ENCODE measurements around the gene BRD3.
"Not testable (repeated sequence)": the region's sequence is repeated elsewhere in the genome, so short reads cannot be mapped to it uniquely, and the experiment has no call there.

Gene BRD3

GRCh38 chr9:134067904-134068743, at the start of gene BRD3:
BRD3 (minus strand) TSS chr9:134068026; CDS start chr9:134053477, 14,549 bp downstream.
- H3K4me3 Mint-ChIP-seq = peak within 1 kb of the TSS; percentile 91
- peak within 1 kb of the TSS; percentile 81 for H3K27ac Mint-ChIP-seq
- no peaks in the 10 kb centered on the region for H3K36me3 Mint-ChIP-seq
- H3K9me3 Mint-ChIP-seq (ENCODE audit: low read depth) = no peaks in the 10 kb centered on the region
- H3K4me1 Mint-ChIP-seq (ENCODE audit: low read depth) = peaks cover 24% of the 10 kb centered on the region
- H3K27me3 Mint-ChIP-seq = peaks cover 4% of the 10 kb centered on the region

- Mint-ChIP-seq H3K27me3 (no peaks in the 10 kb centered on the region), H3K36me3 (no peaks in the 10 kb centered on the region), H3K9me3 (ENCODE audit: low read depth) (no peaks in the 10 kb centered on the region), H3K27ac (no peak overlapping the region), H3K4me1 (ENCODE audit: low read depth) (no peaks in the 10 kb centered on the region), H3K4me3 (no peak overlapping the region)
Measured at GRCh38 chr9:134112561-134112960, 44.7 kb upstream of the BRD3 start.

- Mint-ChIP-seq H3K36me3 (no peaks in the 10 kb centered on the region), H3K27ac (no peak overlapping the region)
Measured at GRCh38 chr9:134111064-134111463, 43.2 kb upstream of the BRD3 start.

GRCh38 chr9:134103391-134103998, 35.7 kb upstream of the BRD3 start:
- Mint-ChIP-seq H3K4me1 (ENCODE audit: low read depth) (no peaks in the 10 kb centered on the region), H3K9me3 (ENCODE audit: low read depth) (no peaks in the 10 kb centered on the region), H3K36me3 (no peaks in the 10 kb centered on the region), H3K4me3 (no peak overlapping the region), H3K27me3 (peaks cover 7% of the 10 kb centered on the region), H3K27ac (no peak overlapping the region)

More at GRCh38 chr9:134111064-134111463, 43.2 kb upstream of the BRD3 start:
- no peaks in the 10 kb centered on the region for H3K4me1 Mint-ChIP-seq (ENCODE audit: low read depth)
- no peak overlapping the region for H3K4me3 Mint-ChIP-seq
- no peaks in the 10 kb centered on the region for H3K27me3 Mint-ChIP-seq
- H3K9me3 Mint-ChIP-seq (ENCODE audit: low read depth) = no peaks in the 10 kb centered on the region

- peaks cover 7% of the 10 kb centered on the region for H3K27me3 Mint-ChIP-seq
- no peak overlapping the region for H3K4me3 Mint-ChIP-seq
- no peaks in the 10 kb centered on the region for H3K9me3 Mint-ChIP-seq (ENCODE audit: low read depth)
- no peak overlapping the region for H3K27ac Mint-ChIP-seq
- no peaks in the 10 kb centered on the region for H3K4me1 Mint-ChIP-seq (ENCODE audit: low read depth)
- H3K36me3 Mint-ChIP-seq = no peaks in the 10 kb centered on the region
Measured at GRCh38 chr9:134101623-134102149, 33.9 kb upstream of the BRD3 start.

- not testable (repeated sequence) for H3K27ac Mint-ChIP-seq; H3K9me3 Mint-ChIP-seq (ENCODE audit: low read depth); H3K36me3 Mint-ChIP-seq; H3K4me3 Mint-ChIP-seq; H3K4me1 Mint-ChIP-seq (ENCODE audit: low read depth); H3K27me3 Mint-ChIP-seq
Measured at GRCh38 chr9:134101133-134101532, 33.3 kb upstream of the BRD3 start.

GRCh38 chr9:134100040-134100439, 32.2 kb upstream of the BRD3 start:
- H3K9me3 Mint-ChIP-seq (ENCODE audit: low read depth) = no peaks in the 10 kb centered on the region
- H3K36me3 Mint-ChIP-seq = no peaks in the 10 kb centered on the region
- H3K27me3 Mint-ChIP-seq = peaks cover 3% of the 10 kb centered on the region
- H3K27ac Mint-ChIP-seq = no peak overlapping the region
- H3K4me1 Mint-ChIP-seq (ENCODE audit: low read depth) = no peaks in the 10 kb centered on the region
- H3K4me3 Mint-ChIP-seq = no peak overlapping the region

GRCh38 chr9:134099123-134099761, 31.4 kb upstream of the BRD3 start:
- no peak overlapping the region for H3K27ac Mint-ChIP-seq
- H3K9me3 Mint-ChIP-seq (ENCODE audit: low read depth) = no peaks in the 10 kb centered on the region
- H3K27me3 Mint-ChIP-seq = peaks cover 3% of the 10 kb centered on the region
- no peaks in the 10 kb centered on the region for H3K36me3 Mint-ChIP-seq
- H3K4me1 Mint-ChIP-seq (ENCODE audit: low read depth) = no peaks in the 10 kb centered on the region
- no peak overlapping the region for H3K4me3 Mint-ChIP-seq

GRCh38 chr9:134089972-134090371, 22.1 kb upstream of the BRD3 start:
- no peaks in the 10 kb centered on the region for H3K4me1 Mint-ChIP-seq (ENCODE audit: low read depth)
- H3K36me3 Mint-ChIP-seq = no peaks in the 10 kb centered on the region
- H3K9me3 Mint-ChIP-seq (ENCODE audit: low read depth) = no peaks in the 10 kb centered on the region
- H3K27me3 Mint-ChIP-seq = no peaks in the 10 kb centered on the region
- no peak overlapping the region for H3K27ac Mint-ChIP-seq
- H3K4me3 Mint-ChIP-seq = no peak overlapping the region

- H3K36me3 Mint-ChIP-seq = no peaks in the 10 kb centered on the region
- no peaks in the 10 kb centered on the region for H3K27me3 Mint-ChIP-seq
- H3K4me1 Mint-ChIP-seq (ENCODE audit: low read depth) = no peaks in the 10 kb centered on the region
- H3K4me3 Mint-ChIP-seq = no peak overlapping the region
- no peaks in the 10 kb centered on the region for H3K9me3 Mint-ChIP-seq (ENCODE audit: low read depth)
- no peak overlapping the region for H3K27ac Mint-ChIP-seq
Measured at GRCh38 chr9:134088063-134088725, 20.4 kb upstream of the BRD3 start.

- no peaks in the 10 kb centered on the region for H3K36me3 Mint-ChIP-seq
- H3K9me3 Mint-ChIP-seq (ENCODE audit: low read depth) = no peaks in the 10 kb centered on the region
- H3K4me3 Mint-ChIP-seq = no peak overlapping the region
- H3K4me1 Mint-ChIP-seq (ENCODE audit: low read depth) = no peaks in the 10 kb centered on the region
- peaks cover 3% of the 10 kb centered on the region for H3K27me3 Mint-ChIP-seq
- H3K27ac Mint-ChIP-seq = no peak overlapping the region
Measured at GRCh38 chr9:134085674-134086073, 17.8 kb upstream of the BRD3 start.

GRCh38 chr9:134083451-134083850, 15.6 kb upstream of the BRD3 start:
- Mint-ChIP-seq H3K27me3 (peaks cover 3% of the 10 kb centered on the region), H3K4me3 (no peak overlapping the region), H3K9me3 (ENCODE audit: low read depth) (peaks cover 6% of the 10 kb centered on the region), H3K36me3 (peaks cover 4% of the 10 kb centered on the region), H3K27ac (no peak overlapping the region), H3K4me1 (ENCODE audit: low read depth) (no peaks in the 10 kb centered on the region)

- Mint-ChIP-seq H3K27ac (no peak overlapping the region), H3K27me3 (peaks cover 7% of the 10 kb centered on the region), H3K4me3 (no peak overlapping the region), H3K4me1 (ENCODE audit: low read depth) (no peaks in the 10 kb centered on the region), H3K9me3 (ENCODE audit: low read depth) (peaks cover 13% of the 10 kb centered on the region), H3K36me3 (peaks cover 4% of the 10 kb centered on the region)
Measured at GRCh38 chr9:134076644-134077043, 8.8 kb upstream of the BRD3 start.

GRCh38 chr9:134075689-134076088, 7.9 kb upstream of the BRD3 start:
- not testable (repeated sequence) for H3K27ac Mint-ChIP-seq; H3K36me3 Mint-ChIP-seq; H3K4me3 Mint-ChIP-seq; H3K4me1 Mint-ChIP-seq (ENCODE audit: low read depth); H3K27me3 Mint-ChIP-seq
- peaks cover 13% of the 10 kb centered on the region for H3K9me3 Mint-ChIP-seq (ENCODE audit: low read depth)

- peaks cover 1% of the 10 kb centered on the region for H3K4me1 Mint-ChIP-seq (ENCODE audit: low read depth)
- H3K27ac Mint-ChIP-seq = no peak overlapping the region
- peaks cover 9% of the 10 kb centered on the region for H3K27me3 Mint-ChIP-seq
Measured at GRCh38 chr9:134073500-134073899, 5.7 kb upstream of the BRD3 start.

More at GRCh38 chr9:134073500-134073899, 5.7 kb upstream of the BRD3 start:
- H3K36me3 Mint-ChIP-seq = no peaks in the 10 kb centered on the region
- H3K9me3 Mint-ChIP-seq (ENCODE audit: low read depth) = peaks cover 6% of the 10 kb centered on the region
- no peak overlapping the region for H3K4me3 Mint-ChIP-seq
